Inflammatory macrophage treated with lipopolysaccharide for 4 hours (primary cell): Measurements from ENCODE around the gene PRRT1B.

ENCODE experiments used
- DNase-seq: peaks from one replicate; pipeline ENCODE4 v3.0.0-alpha.2; 2020

PRRT1B gene

DNA sequence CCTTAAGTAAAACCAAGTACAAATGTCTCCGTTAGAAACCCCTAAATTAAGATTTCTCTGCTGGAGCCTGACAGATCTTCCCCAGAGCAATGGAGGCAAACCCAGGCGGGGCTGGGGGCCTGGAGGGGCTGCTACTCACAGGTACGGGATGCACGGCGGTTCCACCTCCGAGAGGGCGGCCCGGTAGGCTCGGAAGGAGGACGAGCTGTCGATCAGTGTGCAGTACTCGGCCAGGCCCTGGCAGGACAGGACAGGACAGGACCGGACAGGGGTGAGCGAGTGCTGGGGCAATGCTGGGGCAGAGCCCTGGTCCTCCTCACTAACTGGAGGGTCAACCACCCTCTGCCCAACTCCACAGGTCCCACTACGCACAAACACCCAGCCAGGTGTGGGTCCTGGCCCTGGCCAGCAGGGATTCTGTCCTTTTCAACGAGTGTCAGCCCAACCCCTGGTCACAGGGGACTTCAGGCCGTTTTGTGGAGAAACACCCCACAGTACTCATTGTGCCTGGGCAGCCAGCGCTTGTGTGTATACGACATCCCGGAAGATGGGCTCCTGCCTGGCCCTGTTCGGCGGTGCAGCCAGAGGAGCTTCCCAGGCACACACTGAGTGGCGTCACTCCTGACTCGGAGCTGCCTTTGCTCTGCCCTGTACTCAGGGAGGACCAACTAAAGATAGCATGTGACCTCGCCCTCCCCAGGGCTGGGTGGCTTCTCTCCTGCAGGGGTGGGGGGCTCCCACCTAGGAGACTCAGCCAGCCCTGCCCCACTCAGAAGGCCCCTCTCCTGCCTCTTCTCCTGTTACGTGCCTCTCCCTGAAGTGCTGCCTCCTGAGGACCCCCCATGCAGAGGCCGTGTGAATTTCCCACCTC, 37.4 kb downstream of the PRRT1B start:
- no peak for DNase-seq

DNA sequence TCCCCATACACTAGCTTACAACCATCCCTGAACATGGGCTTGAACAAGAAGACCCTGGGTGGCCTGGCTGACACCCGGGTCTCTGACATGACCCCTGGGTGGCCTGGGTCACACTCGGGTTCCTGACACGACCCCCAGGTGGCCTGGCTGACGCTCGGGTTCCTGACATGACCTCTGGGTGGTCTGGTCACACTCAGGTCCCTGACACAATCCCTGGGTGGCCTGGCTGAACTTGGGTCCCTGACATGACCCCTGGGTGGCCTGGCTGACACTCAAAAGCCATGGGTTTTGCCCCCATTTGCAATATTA, 38.0 kb downstream of the PRRT1B start:
- DNase-seq = no peak

DNA sequence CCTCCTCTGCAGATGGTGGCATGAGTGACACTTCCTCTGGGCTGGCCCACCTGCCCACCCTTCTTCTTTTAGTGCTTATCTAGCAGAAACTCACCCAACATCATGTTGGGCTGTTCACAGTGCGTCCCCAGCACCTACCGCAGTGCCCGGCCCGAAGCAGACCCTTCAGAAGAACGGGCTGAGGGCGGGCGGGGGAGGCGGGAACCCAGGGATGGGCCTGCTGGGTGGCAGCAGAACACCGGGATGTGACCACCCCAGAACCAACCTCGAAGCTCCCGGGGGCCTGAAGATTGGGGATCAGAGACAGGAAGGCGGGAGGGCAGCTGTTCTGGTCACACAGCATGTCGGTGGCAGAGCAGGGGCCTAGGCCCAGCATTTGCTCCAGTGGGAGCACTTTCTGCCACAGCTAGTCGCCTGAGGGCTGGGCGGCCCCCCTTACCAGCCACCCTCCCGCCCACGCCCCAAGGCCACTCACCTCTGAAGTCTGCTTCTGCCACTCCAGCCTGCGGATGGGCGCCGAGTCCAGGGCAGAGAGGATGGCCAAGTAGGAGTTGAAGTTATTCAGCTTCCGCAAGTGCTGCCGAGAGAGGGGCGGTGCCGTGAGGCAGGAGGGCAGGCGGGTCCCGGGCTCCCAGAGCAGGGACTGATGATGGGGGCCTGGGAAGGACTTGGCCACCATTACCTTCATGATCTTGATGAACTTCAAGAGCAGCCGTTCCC, 38.7 kb downstream of the PRRT1B start:
- no peak for DNase-seq

DNA sequence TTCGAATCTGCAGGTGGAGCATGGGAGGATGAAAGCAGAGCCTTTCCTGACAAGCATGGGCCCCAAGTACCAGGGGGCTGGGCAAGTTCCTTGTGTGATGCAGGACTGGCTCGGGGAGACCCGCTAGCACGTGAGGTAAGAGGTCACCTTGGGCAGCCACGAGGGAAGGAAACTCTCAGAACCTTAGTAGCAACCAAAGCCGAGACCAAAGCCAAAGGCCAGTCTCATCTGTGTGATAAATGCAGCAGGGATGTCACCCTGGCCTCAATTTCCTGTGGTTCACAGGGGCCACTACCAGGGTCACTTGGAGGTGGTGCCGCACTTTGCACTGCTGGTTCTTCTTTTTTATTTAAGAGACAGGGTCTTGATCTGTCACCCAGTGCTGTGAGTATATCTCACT, 39.5 kb downstream of the PRRT1B start:
- DNase-seq = no peak

DNA sequence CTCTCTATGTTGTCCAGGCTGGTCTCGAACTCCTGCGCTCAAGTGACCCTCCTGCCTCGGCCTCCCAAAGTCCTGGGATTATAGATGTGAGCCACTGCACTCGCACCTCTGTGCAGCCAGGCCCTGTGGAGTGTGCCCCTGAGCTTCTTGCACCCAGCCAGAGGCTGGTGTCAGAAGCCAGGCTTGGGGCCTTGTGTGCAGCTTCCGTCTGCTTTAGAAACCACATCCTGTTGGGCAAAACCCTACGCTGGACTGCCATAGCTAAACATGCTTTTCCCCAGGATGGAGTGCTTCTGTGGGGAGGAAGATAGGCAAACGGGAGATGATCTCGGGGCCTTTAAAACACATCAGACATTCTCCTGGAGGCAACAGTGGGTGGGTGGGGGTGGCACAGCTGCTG, 40.1 kb downstream of the PRRT1B start:
- DNase-seq = peak; percentile 72

DNA sequence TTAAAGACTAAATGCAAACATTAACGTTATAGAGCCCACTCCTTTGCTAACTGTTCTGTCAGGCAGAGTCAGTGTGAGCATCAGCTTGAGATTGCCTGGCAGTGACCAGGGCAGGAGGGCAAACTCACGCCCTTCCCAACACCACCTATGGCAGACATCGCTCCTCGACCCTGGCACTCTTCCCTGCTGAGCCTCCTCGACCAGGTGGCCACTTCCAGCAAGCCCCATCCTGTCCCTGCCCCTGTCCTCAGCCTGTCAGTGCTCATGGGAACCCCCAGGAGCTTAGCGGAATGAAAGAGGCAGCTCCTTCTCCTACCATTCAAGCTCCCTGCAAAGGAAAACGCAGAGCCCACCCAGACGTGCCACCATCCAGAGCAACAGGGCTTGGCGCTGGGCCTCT, 42.0 kb downstream of the PRRT1B start:
- no peak for DNase-seq

DNA sequence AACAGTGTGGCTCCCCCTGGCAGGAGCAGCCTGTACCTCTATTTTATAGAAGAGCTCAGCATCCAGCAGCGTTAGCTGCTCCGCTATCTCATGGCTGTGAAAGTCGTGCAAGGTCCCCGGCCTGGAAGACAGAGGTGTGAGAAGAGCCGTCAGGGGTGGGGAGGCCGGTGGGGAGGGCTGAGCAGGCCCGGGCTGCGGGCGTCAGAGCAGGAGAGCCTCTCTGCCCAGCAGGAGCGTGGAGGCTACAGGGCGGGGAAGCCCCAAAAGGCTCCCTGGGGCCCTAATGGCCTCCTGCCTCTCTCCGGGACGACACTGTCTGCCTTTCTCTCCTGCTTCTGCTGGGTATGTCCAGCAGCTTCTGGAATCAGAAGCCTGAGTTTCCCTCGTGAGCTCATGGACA, 42.6 kb downstream of the PRRT1B start:
- no peak for DNase-seq

DNA sequence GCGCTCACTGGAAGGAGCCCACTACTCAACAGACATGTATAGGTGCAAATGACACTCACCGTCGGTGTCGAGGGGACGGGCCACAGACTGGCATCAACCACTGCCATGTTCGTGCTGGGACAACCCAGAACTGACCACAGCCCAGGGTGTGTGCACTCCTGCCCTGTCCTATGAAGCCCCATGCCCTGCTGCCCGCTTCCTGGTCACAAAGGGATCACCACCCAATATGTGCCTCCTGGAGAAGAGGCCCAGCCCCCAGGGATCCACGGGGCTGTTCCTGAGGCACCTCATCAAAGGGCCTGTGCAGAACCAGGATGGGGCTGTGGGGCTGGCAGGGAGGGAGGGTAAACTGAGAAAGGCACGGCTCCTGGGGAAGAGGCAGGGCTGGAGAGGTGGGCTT, 43.1 kb downstream of the PRRT1B start:
- no peak for DNase-seq

DNA sequence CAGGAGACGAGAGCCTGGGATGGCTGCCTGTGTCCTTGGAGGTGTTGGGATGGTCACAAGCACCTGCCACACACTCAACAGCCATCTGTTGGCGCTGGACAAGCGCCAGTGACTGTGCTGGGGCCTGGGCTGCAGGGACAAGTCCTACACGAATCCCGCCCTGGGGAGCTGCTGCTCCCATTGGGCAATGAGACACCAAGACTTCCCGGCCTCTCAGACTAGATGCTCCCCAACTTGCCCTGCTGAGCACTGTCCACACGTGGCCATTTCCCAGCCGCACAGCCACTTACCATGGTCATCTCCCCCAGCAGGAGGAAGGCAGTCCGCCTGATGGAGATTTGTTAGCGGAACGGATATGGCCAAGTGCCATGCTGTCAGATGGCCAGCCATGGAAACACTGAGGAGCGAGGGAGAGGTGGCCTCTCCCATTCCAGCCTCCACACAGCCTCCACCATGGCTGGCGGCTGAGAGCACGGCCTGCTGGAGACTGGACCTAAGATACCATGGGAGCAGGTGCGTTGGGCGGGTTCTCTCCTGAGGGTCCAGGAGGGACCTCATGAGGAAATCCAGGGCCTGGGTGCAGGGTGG, 43.9 kb downstream of the PRRT1B start:
- no peak for DNase-seq

DNA sequence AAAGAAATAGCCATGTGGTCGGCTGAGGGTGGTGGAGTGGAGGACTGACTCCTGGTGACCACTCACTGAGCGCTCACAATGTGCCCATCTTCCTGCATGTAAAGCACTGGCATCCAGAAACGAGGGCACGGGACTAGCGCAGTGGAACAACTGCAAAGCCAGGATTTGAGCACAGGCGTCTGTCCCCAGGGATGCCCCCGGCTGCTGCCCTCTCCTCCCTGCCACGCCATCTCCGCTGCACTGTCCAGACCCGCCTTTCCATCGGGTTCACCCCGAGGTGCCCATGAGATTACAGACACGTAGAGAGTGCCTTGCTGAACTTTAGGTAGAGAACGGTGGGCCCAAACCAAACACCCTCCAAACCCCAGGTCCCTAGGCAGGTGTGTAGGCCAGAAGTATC, 44.7 kb downstream of the PRRT1B start:
- no peak for DNase-seq

DNA sequence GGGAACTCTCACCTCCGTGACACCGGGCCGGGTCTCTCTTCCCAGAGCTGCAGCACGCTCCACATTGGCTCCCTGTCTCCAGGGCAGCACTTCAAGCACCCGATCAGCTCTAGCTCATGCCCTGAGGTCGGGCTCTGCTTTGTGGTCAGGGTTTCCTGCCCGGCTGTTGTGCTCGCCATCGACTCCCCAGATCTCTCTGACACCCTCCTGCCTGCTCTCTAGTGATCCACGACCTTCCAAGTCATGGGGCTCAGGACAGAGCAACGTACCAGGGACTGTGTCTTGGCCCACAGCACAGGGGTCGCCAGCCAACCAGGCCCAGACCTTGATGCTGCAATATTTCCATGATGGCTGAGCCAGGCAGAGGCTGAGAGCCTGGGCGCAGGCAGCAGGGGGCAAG, 45.1 kb downstream of the PRRT1B start:
- DNase-seq = no peak

DNA sequence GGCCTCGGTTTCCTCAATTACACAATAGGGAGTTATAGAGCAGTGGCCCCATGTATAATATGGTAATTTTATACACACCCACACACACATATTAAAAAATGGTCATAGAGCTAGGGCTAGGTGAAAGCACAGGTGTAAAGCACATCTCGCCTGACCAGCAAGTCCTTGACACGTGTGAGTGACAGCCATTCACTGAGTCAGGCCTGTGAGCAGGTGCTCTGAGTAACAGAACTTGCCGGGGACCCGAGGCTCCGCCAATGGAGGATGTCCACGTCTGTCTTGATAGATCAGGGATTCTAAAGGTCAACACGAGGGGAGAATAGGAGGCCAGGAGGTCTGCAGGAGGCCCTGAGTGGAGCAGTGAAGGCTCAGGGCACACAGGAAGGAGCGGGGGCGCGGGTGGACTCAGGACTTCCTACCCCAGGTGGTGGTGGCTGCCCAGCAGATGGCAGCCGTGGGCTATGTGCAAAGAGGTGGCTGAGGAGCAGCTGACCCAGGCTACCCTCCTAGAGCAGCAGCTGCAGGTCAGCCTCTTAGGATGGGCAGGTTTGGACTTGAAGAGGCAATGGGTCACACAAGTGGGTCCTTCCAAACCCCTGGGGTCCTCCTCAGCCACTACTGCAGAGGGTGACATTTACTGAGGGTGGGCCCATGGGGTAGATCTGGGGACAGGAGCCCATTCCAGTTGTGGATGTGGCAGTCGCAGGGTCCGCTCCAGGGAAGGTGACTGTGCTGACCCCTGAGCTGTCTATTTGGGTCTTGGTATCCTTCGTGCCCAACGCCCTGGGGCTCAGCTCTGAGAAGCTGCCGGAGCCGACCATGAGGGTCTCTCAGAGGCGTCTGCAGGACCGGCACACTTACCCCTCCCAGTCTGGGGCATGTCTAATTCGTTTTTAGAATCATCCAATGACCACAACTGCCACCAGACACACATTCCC, 45.9 kb downstream of the PRRT1B start:
- peak; percentile 68 for DNase-seq

DNA sequence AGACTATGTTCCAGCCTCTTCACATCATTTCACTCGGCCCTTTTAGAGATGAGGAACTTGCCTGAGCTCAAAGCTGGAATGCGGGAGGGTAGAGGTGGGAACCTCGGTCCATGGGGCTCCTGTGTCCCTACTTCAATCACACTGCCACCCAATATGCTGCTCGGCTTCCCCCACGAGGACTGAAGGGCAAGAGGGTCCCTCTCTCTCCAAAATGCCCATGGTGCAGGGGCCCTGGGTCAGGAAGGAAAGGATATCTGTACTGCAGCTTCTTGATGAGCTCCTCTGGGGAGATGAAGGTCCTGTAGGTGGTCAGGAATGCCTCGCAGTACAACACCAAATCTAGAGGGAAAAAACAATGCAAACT, 46.5 kb downstream of the PRRT1B start:
- no peak for DNase-seq

DNA sequence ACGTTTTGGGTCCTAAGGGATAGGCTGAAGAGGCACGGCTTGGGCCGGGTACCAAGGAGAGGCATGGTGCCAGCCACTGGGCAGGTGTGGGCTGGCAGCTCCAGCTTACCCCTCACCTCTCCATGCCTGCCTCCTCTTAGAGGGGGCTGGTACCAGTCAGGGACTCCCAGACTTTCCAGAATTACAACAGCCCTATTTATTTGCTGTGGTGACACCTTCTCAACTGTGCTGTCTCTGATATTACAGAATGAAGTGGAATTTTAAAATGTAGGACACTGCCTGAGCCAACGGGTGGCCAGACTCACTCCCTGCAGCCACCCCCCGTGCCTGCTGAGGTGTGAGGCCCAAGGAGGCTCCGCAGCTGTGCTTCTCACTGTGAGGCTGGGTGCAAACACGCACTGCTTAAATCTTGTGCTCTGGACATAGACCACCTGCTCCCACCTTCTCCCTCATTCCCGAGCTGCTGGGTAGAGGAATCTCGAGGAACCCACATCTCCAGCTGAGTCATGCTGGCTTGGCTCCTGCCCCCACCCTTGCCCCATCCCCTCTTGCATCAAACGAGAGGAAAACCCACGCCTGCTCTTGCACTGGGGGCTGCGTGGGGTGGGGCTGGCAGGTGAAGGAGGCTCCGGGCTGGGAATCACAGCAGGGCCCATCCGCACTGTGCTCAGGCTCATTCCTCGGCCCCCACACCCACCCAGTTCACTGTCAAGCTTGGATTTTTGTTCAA, 47.9 kb downstream of the PRRT1B start:
- DNase-seq = peak; percentile 45

DNA sequence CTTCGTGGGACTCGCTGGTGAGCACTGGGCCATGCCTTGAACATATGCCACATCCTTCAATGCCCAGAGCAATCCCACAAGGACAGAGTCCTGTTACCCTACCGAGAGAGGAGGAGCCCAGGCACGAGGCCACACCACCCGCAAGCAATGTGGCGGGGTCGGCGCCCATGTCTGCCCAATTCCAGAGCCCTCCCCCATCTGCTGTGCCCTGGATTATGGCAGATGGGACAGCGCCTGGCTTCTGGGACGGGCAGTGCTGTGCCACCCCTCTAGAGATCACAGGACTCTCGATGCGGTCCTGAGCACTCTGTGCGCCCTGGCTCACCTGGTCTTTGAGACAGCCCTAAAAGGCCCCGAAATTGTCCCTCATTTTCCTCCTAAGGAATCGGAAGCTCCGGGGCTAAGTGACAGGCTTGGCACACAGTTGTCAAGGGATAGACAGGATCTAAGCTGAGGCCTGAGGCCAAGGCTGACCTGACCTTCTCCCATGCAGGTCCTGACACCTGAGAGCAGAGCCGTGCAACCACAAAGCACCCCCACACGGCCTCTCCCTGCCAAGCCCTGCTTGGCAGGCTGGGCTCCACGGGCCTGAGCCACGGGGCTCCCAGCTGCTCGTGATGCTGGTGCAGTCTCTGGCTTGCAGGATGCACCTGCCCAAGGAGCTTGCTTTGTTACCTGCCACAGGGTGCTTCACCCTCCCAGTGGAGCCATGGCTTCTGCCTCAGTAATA, 48.8 kb downstream of the PRRT1B start:
- no peak for DNase-seq

DNA sequence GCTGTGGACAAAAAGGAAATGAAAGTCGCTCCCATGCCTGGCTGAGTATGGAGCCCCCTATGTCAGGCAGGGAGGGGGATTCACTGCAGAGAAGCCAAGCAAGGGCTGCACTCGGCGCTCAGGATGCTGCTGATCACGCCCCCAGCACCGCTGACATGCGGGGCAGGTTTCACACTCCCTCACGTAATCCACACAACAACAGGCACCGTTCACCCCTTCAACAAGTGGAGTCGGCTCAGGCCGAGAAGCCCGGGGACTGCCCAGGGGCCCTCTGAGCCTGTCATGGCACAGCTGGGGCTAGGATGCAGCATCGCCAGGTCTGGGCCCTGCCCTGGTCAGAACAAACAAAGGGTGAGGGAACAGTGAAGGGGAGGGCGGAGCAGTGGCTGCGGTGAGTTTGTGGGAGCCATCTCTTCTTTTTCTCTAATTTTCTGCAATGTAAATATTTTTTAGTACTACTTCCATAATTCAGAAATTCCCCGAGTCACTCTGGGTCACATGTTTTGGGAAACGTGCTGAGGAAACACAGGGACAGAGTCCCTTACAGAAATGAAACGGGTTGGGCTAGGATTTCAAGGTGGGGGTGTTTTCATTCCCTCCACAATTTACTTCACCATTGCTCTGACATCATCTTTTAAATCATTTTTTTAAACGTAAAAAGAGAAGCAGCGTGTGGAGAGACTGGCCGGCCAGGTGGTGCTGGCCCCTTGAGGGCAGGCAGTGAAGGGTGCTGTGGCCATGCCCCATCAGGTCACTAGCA, 49.8 kb downstream of the PRRT1B start:
- DNase-seq = peak; percentile 77

DNA sequence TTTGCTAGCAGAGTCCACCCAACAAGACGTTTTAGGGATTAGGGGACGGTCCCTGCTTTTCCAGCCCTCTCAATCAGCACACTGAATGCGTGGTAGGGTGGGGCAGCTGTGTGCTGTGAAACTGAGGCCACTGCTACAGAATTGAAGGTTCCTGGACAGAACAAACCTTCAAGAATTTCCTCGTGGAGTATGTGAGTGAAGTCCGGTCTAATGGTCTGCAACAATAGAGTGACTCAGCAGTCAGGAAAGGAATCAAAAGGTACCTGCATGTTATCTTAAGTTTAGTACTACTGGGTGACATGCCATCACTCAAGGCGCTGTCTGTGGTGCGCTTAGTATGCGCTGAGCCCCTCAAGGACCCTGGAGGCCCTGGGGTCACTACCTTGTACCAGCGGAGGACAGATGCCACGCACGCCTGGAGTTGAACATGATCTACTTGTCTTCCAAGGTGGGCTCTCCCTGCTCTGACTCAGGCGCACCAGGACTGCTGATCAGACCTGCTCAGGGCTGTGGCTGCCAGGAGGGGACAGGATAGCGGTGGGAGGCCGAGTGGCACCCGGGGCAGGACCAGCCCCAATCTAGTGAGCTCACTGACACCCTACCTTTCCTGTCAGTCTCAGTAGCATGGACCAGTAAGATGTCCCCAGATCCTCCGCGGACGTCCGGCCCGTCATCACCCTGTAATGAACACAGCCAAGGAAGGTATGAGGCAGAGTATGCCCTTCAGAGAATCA, 50.5 kb downstream of the PRRT1B start:
- DNase-seq = no peak

DNA sequence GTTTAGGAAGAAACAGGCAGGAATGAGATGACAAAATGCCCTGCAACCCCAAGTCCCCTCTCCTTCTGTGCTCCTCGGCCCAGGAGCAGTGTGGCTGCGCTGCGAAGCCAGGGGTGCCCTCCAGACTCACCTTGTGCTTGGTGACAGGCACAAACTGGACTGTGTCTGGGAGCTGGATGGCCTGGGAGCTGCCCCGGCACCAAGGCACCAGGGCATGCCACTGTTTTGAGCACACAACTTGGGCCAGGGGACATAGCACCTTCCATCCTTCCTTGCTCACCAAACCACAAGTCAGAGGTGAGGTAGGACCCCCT, 51.1 kb downstream of the PRRT1B start:
- no peak for DNase-seq

DNA sequence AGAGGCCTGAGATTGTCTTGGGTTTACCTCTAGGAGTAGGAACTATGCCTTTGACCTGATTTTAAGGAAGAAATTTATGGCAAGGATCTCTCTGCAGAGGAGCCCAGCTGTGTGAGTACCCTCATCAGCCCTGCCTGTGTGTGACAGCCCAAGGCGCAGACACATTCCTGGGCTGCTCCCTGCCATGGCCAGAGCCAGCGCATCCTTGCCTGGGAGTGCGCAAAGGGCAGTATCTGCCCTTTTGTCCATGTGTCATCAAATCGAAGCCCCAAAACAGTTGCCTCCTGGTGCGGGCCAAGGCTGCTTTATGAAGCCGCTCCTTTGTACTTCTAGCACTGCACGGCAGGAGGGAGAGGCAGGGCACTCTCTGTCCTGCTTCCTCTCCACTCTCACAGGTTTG, 51.9 kb downstream of the PRRT1B start:
- DNase-seq = no peak

DNA sequence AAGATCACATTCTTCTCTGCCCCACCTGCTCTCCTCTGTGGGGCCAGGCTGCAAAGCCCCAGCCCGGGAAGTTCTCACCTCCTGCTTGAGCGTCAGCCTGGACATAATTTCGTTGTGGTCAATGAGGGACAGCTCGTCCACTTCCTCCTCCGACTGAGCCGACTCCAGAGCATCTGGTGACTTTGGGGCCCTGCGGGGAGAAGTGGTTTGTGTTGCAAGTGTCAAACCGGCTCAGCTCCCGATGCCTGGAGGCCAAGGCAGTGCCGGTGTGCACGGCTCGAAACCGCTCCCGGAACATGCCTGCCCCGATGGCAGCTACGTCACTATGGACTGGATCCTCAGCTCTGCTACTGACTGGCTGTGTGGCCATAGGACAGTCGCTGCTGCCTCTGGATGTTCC, 52.8 kb downstream of the PRRT1B start:
- peak; percentile 94 for DNase-seq
